HG03575 (cell line): ENCODE measurements around the gene CD200R1.
"Not testable (repeated sequence)": the region's sequence is repeated elsewhere in the genome, so short reads cannot be mapped to it uniquely, and the experiment has no call there.

Source experiments
- ATAC-seq: cut with Tn5 transposase; IDR thresholded peaks from one replicate; pipeline ENCODE4 v1.9.1; 2021; ENCODE audit not compliant: unreplicated experiment, insufficient number of reproducible peaks, low FRiP score; ENCODE audit errors: extremely low read depth

The CD200R1 gene

GRCh38 chr3:112979244-112979832, 4.4 kb upstream of the CD200R1 start:
- no peak for ATAC-seq

- no peak for ATAC-seq
These were observed 2.0 kb upstream of the CD200R1 start for GRCh38 chr3:112976953-112977352.

- no peak for ATAC-seq
These were observed 1.1 kb upstream of the CD200R1 start for GRCh38 chr3:112976001-112976400.

- no peak for ATAC-seq
These were observed 755 bp downstream of the CD200R1 start for GRCh38 chr3:112974178-112974517.

GRCh38 chr3:112973325-112974177, 1.4 kb downstream of the CD200R1 start:
- peak; percentile 62 for ATAC-seq

GRCh38 chr3:112972158-112972557, 2.7 kb downstream of the CD200R1 start:
- no peak for ATAC-seq

- ATAC-seq = no peak
These were observed 7.1 kb downstream of the CD200R1 start for GRCh38 chr3:112967828-112968227.

- ATAC-seq = no peak
These were observed 7.5 kb downstream of the CD200R1 start for GRCh38 chr3:112967425-112967824.

GRCh38 chr3:112966633-112967032, 8.3 kb downstream of the CD200R1 start:
- ATAC-seq = no peak

GRCh38 chr3:112965656-112966055, 9.2 kb downstream of the CD200R1 start:
- no peak for ATAC-seq

GRCh38 chr3:112963683-112964082, 11.2 kb downstream of the CD200R1 start:
- ATAC-seq = no peak

- ATAC-seq = no peak
These were observed 15.9 kb downstream of the CD200R1 start for GRCh38 chr3:112958811-112959560.

GRCh38 chr3:112956351-112956750, 18.6 kb downstream of the CD200R1 start:
- ATAC-seq = no peak

- ATAC-seq = no peak
These were observed 26.5 kb downstream of the CD200R1 start for GRCh38 chr3:112948346-112948838.

- no peak for ATAC-seq
These were observed 43.0 kb downstream of the CD200R1 start for GRCh38 chr3:112931736-112932521.

GRCh38 chr3:112930771-112931170, 44.1 kb downstream of the CD200R1 start:
- ATAC-seq = no peak

- ATAC-seq = no peak
These were observed 48.9 kb downstream of the CD200R1 start for GRCh38 chr3:112925969-112926368.

- no peak for ATAC-seq
These were observed 49.3 kb downstream of the CD200R1 start for GRCh38 chr3:112925560-112925959.

- ATAC-seq = not testable (repeated sequence)
These were observed 55.4 kb downstream of the CD200R1 start for GRCh38 chr3:112919541-112919940.
